ENCODE results near the gene ACSBG1.

Gene ACSBG1

GRCh38 chr15:78157203-78157602 is 77.2 kb downstream of the ACSBG1 start:
- TF ChIP-seq POLR2AphosphoS5 (IDR thresholded peaks at IDR 0.05; ENCODE audit: low read depth, low read length) (no peak), FOXP2 (optimal IDR thresholded peaks at IDR 0.05; ENCODE audit: borderline replicate concordance, extremely low read depth, extremely low read length, insufficient read depth) (no peak), TAF1 (IDR thresholded peaks at IDR 0.05; ENCODE audit: borderline replicate concordance, insufficient read depth, low read length) (no peak)

- no peak for TF ChIP-seq REST (IDR thresholded peaks at IDR 0.05; ENCODE audit: insufficient read depth in 1 of 2, low read depth in 2 of 2, low read length in 2 of 2)
- no peak for TF ChIP-seq SIN3A (IDR thresholded peaks at IDR 0.05; ENCODE audit: borderline replicate concordance, insufficient read depth, low read length)
- no peak for TF ChIP-seq FOXP2 (optimal IDR thresholded peaks at IDR 0.05; ENCODE audit: borderline replicate concordance, extremely low read depth, extremely low read length, insufficient read depth)
- TF ChIP-seq POLR2AphosphoS5 (IDR thresholded peaks at IDR 0.05; ENCODE audit: low read depth, low read length), result no peak
- TF ChIP-seq TAF1 (IDR thresholded peaks at IDR 0.05; ENCODE audit: borderline replicate concordance, insufficient read depth, low read length), result no peak
Observed at GRCh38 chr15:78156653-78157052, 77.7 kb downstream of the ACSBG1 start.

- TF ChIP-seq REST (IDR thresholded peaks at IDR 0.05; ENCODE audit: insufficient read depth in 1 of 2, low read depth in 2 of 2, low read length in 2 of 2) (no peak), FOXP2 (optimal IDR thresholded peaks at IDR 0.05; ENCODE audit: borderline replicate concordance, extremely low read depth, extremely low read length, insufficient read depth) (no peak), SIN3A (IDR thresholded peaks at IDR 0.05; ENCODE audit: borderline replicate concordance, insufficient read depth, low read length) (no peak), TAF1 (IDR thresholded peaks at IDR 0.05; ENCODE audit: borderline replicate concordance, insufficient read depth, low read length) (no peak), POLR2AphosphoS5 (IDR thresholded peaks at IDR 0.05; ENCODE audit: low read depth, low read length) (no peak)
Observed at GRCh38 chr15:78155355-78155939, 78.9 kb downstream of the ACSBG1 start.

- TF ChIP-seq SIN3A (IDR thresholded peaks at IDR 0.05; ENCODE audit: borderline replicate concordance, insufficient read depth, low read length), result no peak
- no peak for TF ChIP-seq POLR2AphosphoS5 (IDR thresholded peaks at IDR 0.05; ENCODE audit: low read depth, low read length)
- no peak for TF ChIP-seq TAF1 (IDR thresholded peaks at IDR 0.05; ENCODE audit: borderline replicate concordance, insufficient read depth, low read length)
- TF ChIP-seq REST (IDR thresholded peaks at IDR 0.05; ENCODE audit: insufficient read depth in 1 of 2, low read depth in 2 of 2, low read length in 2 of 2), result no peak
- TF ChIP-seq FOXP2 (optimal IDR thresholded peaks at IDR 0.05; ENCODE audit: borderline replicate concordance, extremely low read depth, extremely low read length, insufficient read depth), result no peak
Observed at GRCh38 chr15:78154955-78155354, 79.4 kb downstream of the ACSBG1 start.

GRCh38 chr15:78149805-78150751 is 84.3 kb downstream of the ACSBG1 start:
- no peak for TF ChIP-seq FOXP2 (optimal IDR thresholded peaks at IDR 0.05; ENCODE audit: borderline replicate concordance, extremely low read depth, extremely low read length, insufficient read depth)
- no peak for TF ChIP-seq TAF1 (IDR thresholded peaks at IDR 0.05; ENCODE audit: borderline replicate concordance, insufficient read depth, low read length)
- no peak for TF ChIP-seq SIN3A (IDR thresholded peaks at IDR 0.05; ENCODE audit: borderline replicate concordance, insufficient read depth, low read length)
- TF ChIP-seq POLR2AphosphoS5 (IDR thresholded peaks at IDR 0.05; ENCODE audit: low read depth, low read length), result no peak
- no peak for TF ChIP-seq REST (IDR thresholded peaks at IDR 0.05; ENCODE audit: insufficient read depth in 1 of 2, low read depth in 2 of 2, low read length in 2 of 2)

All from PFSK-1 (cell line).